RWPE2 (cell line): Measurements from ENCODE around the gene LONRF3.

Experiments
- ATAC-seq: fragments of 200-7000 bp; cut with Tn5 transposase; 3 replicates; pipeline ENCODE4 v1.9.1; 2021; ENCODE audit warnings: low read depth
- DNase-seq: peaks from one replicate; pipeline ENCODE4 v3.0.0-alpha.2; 2020; ENCODE audit warnings: low spot score
- H3K27ac ChIP-seq: fragments of 450-650 bp; 2 replicates; pipeline ENCODE4 v1.5.1; 2017; ENCODE audit warnings: mild to moderate bottlenecking; ENCODE audit not compliant: poor library complexity, severe bottlenecking
- H3K27me3 ChIP-seq: fragments of 250-450 bp; sonication (Bioruptor Pico); 2 replicates; pipeline ENCODE4 v1.5.1; 2021; ENCODE audit warnings: mild to moderate bottlenecking, moderate library complexity; ENCODE audit not compliant: insufficient read depth, poor library complexity, severe bottlenecking
- H3K36me3 ChIP-seq: fragments of 250-450 bp; sonication (Bioruptor Pico); 2 replicates; pipeline ENCODE4 v1.5.1; 2020; ENCODE audit warnings: low read depth, mild to moderate bottlenecking, moderate library complexity
- H3K4me1 ChIP-seq: fragments of 250-450 bp; sonication (Bioruptor Pico); 2 replicates; pipeline ENCODE4 v1.5.1; 2021; ENCODE audit warnings: mild to moderate bottlenecking, moderate library complexity; ENCODE audit not compliant: insufficient read depth, poor library complexity, severe bottlenecking
- H3K4me3 ChIP-seq: fragments of 250-450 bp; sonication (Bioruptor Pico); 2 replicates; pipeline ENCODE4 v1.5.1; 2021; ENCODE audit warnings: mild to moderate bottlenecking, moderate library complexity; ENCODE audit not compliant: severe bottlenecking
- H3K9me3 ChIP-seq: fragments of 250-450 bp; sonication (Bioruptor Pico); 2 replicates; pipeline ENCODE4 v1.5.1; 2021; ENCODE audit warnings: mild to moderate bottlenecking, moderate library complexity; ENCODE audit not compliant: severe bottlenecking
- TF ChIP-seq, protein P1 (sequence below): fragments of 450-650 bp; IDR thresholded peaks from one replicate; pipeline ENCODE4 v1.5.1; 2017; ENCODE audit warnings: mild to moderate bottlenecking, moderate library complexity; ENCODE audit not compliant: poor library complexity, severe bottlenecking

Gene LONRF3

DNA sequence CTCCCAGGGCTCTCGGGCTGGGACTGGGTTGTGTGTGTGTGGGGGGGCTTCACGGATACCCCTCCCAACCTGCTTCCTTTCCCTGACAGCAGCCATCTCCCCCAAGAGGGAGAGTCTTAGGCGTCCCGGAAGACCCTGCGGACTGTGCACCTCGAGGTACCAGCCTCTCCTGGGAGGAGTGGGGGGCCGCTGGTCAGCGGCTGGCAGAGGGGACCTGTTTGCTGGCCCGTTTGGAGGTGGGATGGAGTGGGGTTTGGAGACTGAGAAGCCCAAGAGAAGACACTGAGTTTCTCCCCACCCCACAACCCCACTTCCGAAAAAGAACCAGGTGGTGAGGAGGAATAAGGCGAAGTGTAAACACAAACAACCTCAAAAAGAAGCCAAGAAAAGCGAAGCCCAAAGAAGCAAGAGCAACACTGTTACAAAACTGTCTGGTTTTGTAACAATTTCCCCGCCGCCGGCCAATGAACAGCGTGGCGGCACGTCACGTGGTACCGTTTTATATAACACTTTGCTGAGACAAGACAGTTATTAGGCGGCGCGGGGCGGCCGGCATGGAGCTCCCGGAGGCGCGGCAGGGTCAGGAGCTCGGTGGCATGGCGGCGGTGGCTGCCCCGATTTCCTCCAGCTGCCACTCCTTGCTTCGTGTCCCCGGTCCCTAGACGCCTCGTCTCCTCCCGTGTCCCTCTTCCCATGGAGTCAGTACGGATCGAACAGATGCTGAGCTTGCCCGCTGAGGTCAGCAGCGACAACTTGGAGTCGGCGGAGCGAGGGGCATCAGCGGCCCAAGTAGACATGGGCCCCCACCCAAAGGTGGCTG, at the start of gene LONRF3:
LONRF3 (plus strand) TSS at position 531 of the 820 bp plus-strand sequence; CDS start at position 694, 163 bp downstream.
- ATAC-seq (peak; percentile 43), DNase-seq (no peak)
- peak within 1 kb of the TSS; percentile 23 for H3K4me3 ChIP-seq
- H3K4me1 ChIP-seq = no peaks in the 10 kb centered on the region
- TF ChIP-seq, protein P1, sequence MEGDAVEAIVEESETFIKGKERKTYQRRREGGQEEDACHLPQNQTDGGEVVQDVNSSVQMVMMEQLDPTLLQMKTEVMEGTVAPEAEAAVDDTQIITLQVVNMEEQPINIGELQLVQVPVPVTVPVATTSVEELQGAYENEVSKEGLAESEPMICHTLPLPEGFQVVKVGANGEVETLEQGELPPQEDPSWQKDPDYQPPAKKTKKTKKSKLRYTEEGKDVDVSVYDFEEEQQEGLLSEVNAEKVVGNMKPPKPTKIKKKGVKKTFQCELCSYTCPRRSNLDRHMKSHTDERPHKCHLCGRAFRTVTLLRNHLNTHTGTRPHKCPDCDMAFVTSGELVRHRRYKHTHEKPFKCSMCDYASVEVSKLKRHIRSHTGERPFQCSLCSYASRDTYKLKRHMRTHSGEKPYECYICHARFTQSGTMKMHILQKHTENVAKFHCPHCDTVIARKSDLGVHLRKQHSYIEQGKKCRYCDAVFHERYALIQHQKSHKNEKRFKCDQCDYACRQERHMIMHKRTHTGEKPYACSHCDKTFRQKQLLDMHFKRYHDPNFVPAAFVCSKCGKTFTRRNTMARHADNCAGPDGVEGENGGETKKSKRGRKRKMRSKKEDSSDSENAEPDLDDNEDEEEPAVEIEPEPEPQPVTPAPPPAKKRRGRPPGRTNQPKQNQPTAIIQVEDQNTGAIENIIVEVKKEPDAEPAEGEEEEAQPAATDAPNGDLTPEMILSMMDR = no peak
- H3K36me3 ChIP-seq = no peaks in the 10 kb centered on the region
- H3K27me3 ChIP-seq = peaks cover 26% of the 10 kb centered on the region
- no peak within 1 kb of the TSS for H3K27ac ChIP-seq
- H3K9me3 ChIP-seq = no peaks in the 10 kb centered on the region

DNA sequence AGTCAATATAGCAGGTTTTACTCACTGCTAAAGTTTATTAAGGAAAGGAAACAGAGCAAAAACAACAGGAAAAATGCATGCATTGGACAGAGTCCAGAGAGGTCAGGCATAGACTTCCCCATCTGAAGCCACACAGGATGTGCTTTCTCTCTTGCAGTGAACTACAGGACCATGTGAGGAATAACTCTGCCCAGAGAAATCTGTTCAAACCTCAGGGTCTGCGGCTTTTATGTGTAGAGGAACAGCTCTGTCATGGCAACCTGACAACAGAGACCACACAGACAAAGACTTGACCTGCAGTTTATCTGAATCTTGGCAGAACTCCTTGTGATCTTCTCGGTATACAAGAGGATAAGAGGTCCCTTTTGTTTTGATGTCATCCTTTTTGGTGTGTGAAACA, 46.3 kb upstream of the LONRF3 start:
- TF ChIP-seq, protein P1 = no peak
- H3K36me3 ChIP-seq = no peaks in the 10 kb centered on the region
- no peaks in the 10 kb centered on the region for H3K9me3 ChIP-seq
- H3K27me3 ChIP-seq = no peaks in the 10 kb centered on the region
- no peak for ATAC-seq
- H3K27ac ChIP-seq = no peak overlapping the region
- no peaks in the 10 kb centered on the region for H3K4me1 ChIP-seq
- DNase-seq = no peak
- H3K4me3 ChIP-seq = no peak overlapping the region

DNA sequence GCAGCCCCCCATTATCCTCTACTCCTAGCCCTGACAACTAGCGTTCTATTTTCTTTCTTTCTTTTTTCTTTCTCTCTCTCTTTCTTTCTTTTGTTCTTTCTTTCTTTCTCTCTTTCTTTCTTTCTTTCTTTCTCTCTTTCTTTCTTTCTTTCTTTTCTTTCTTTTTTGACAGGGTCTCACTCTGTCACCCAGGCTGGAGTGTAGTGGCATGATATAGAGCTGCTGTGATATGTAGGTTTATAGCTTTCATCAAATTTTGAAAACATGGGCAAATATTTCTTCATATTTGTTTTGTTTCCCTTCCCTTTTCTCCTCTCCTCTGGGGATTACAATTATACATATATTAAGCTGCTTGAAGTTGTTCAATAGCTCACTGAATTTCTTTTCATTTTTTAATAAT, 39.1 kb upstream of the LONRF3 start:
- no peak for ATAC-seq
- Histone ChIP-seq H3K4me1 (no peaks in the 10 kb centered on the region), H3K9me3 (no peaks in the 10 kb centered on the region), H3K27ac (no peak overlapping the region), H3K27me3 (no peaks in the 10 kb centered on the region), H3K36me3 (no peaks in the 10 kb centered on the region), H3K4me3 (no peak overlapping the region)
- DNase-seq = no peak
- TF ChIP-seq, protein P1 = no peak

DNA sequence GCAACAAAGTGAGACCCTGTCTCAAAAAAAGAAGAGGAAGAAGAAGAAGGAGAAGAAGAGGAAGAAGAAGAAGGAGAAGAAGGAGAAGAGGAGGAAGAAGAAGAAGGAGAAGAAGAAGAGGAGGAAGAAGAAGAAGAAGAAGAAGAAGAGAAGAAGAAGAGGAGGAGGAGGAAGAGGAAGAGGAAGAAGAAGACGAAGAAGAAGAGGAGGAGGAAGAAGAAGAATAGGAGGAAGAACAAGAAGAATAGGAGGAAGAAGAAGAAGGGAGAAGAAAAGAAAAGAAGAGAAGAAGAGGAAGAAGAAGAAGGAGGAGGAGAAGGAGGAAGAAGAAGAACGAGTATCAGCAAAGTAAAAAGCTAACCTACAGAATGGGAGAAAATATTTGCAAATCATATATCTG, 33.3 kb upstream of the LONRF3 start:
- TF ChIP-seq, protein P1 = no peak
- DNase-seq (no peak), ATAC-seq (no peak)
- Histone ChIP-seq H3K4me1 (no peaks in the 10 kb centered on the region), H3K9me3 (no peaks in the 10 kb centered on the region), H3K4me3 (no peak overlapping the region), H3K27me3 (no peaks in the 10 kb centered on the region), H3K27ac (no peak overlapping the region), H3K36me3 (no peaks in the 10 kb centered on the region)

DNA sequence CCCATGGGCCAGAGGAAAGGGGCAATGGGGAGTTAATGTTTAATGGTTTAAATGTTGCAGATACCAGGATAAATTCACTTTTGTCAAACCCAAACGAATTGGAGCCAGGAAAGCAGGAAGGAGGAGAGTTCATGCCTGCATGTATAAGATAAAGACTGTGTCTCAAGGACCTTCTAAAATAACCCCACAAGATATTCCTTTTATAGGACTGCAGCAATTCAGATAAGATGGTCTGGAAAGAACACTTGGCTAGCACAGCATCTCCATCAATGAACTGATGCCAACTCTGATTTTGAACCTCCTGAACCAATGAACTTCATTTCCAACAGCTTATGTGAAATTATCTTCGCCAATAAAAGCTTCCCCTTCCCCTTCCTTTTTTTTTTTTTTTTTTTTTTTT, 31.3 kb upstream of the LONRF3 start:
- TF ChIP-seq, protein P1 = no peak

More for the DNA sequence above, 31.3 kb upstream of the LONRF3 start:
- Histone ChIP-seq H3K36me3 (no peaks in the 10 kb centered on the region), H3K9me3 (no peaks in the 10 kb centered on the region), H3K4me3 (no peak overlapping the region), H3K27me3 (no peaks in the 10 kb centered on the region), H3K4me1 (no peaks in the 10 kb centered on the region), H3K27ac (no peak overlapping the region)
- DNase-seq = no peak
- no peak for ATAC-seq
